HepG2 (cell line): Measurements from ENCODE around the gene CPPED1. TPM values are rescaled to one million over a fixed set of nuclear protein-coding genes. Genes with fewer than 3 reads are reported as not detected.
A peak's percentile ranks its signal among the peaks of the same experiment; 100 is the strongest.

Source experiments
- ARNT ChIP-seq: fragments of 450-650 bp; IDR thresholded peaks from 2 replicates; pipeline ENCODE4 v1.6.1; 2017
- CHD4 ChIP-seq: fragments of 200-600 bp; sonication (generic); IDR thresholded peaks from 2 replicates; pipeline ENCODE4 v1.7.0; 2017; ENCODE audit warnings: mild to moderate bottlenecking, low read length, borderline replicate concordance
- ETV5 ChIP-seq: IDR thresholded peaks from 2 replicates; pipeline ENCODE4 v1.6.1; 2018; ENCODE audit warnings: missing biosample characterization, missing genetic modification reagents, inconsistent platforms, borderline replicate concordance
- FOXO1 ChIP-seq: sonication (generic); formaldehyde crosslinking; IDR thresholded peaks from 2 replicates; pipeline ENCODE4 v1.4.0; 2020; ENCODE audit warnings: missing genetic modification reagents
- HNF4G ChIP-seq, 2 experiments: sonication (generic) in 1 of 2; formaldehyde crosslinking in 1 of 2; IDR thresholded peaks; 2 replicates each; pipeline versions ENCODE4 v1.4.0 to v1.6.1; 2011 to 2020; ENCODE audit warnings: borderline replicate concordance in 2 of 2, low read depth in 2 of 2, mild to moderate bottlenecking in 2 of 2, low read length in 1 of 2, missing genetic modification reagents in 1 of 2, moderate library complexity in 1 of 2
- SP5 ChIP-seq: IDR thresholded peaks from 2 replicates; pipeline ENCODE4 v1.6.1; 2016; ENCODE audit warnings: low read depth, borderline replicate concordance
- TARDBP ChIP-seq: sonication (generic); formaldehyde crosslinking; IDR thresholded peaks from 2 replicates; pipeline ENCODE4 v1.8.0; 2022; ENCODE audit warnings: mild to moderate bottlenecking, missing genetic modification reagents
- ZNF33A ChIP-seq: sonication (generic); formaldehyde crosslinking; IDR thresholded peaks from 2 replicates; pipeline ENCODE4 v1.5.1; 2020; ENCODE audit warnings: missing genetic modification reagents, mild to moderate bottlenecking, moderate library complexity, borderline replicate concordance
- ZNF780A ChIP-seq: sonication (generic); formaldehyde crosslinking; IDR thresholded peaks from 2 replicates; pipeline ENCODE4 v1.8.0; 2022; ENCODE audit warnings: mild to moderate bottlenecking, missing genetic modification reagents, moderate library complexity
- ZSCAN20 ChIP-seq: sonication (generic); formaldehyde crosslinking; IDR thresholded peaks from 2 replicates; pipeline ENCODE4 v1.4.0; 2020; ENCODE audit warnings: missing genetic modification reagents, mild to moderate bottlenecking, borderline replicate concordance
- polyA plus RNA-seq, 8 experiments: library from polyadenylated mRNA; depleted of rRNA in 3 of 8; stranded (reverse) in 7 of 8; unstranded in 1 of 8; fragments of >200 nt; fragmentation: Illumina TruSeq in 4 of 8; extraction: Trizol in 4 of 8; gene quantifications; 2 replicates each; pipeline versions ENCODE4 v1.2.1 to v1.2.3, GENCODE V29; 2011 to 2016; ENCODE audit warnings: low read depth in 4 of 8, missing spikeins in 1 of 8, mixed read lengths in 1 of 8; ENCODE audit not compliant: insufficient read depth in 1 of 8
- total RNA-seq, 5 experiments: library from RNA; depleted of rRNA; stranded (reverse); fragments of >200 nt; fragmentation: Illumina TruSeq; extraction: Trizol; gene quantifications; 2 replicates each; pipeline ENCODE4 v1.2.3, GENCODE V29; 2016; ENCODE audit warnings: low read depth in 1 of 5
- TF ChIP-seq, protein P1 (sequence below): sonication (generic); formaldehyde crosslinking; IDR thresholded peaks from 2 replicates; pipeline ENCODE4 v1.8.1; 2023; ENCODE audit warnings: mild to moderate bottlenecking, missing genetic modification reagents
- TF ChIP-seq, protein P2 (sequence below): sonication (generic); formaldehyde crosslinking; IDR thresholded peaks from 2 replicates; pipeline ENCODE4 v1.8.1; 2022; ENCODE audit warnings: low read depth, mild to moderate bottlenecking, missing genetic modification reagents
- TF ChIP-seq, protein P3 (sequence below): sonication (generic); formaldehyde crosslinking; IDR thresholded peaks from 2 replicates; pipeline ENCODE4 v1.5.0; 2020; ENCODE audit warnings: mild to moderate bottlenecking, missing genetic modification reagents, moderate library complexity
- TF ChIP-seq, protein P4 (sequence below): sonication (generic); formaldehyde crosslinking; IDR thresholded peaks from 2 replicates; pipeline ENCODE4 v1.4.0; 2020; ENCODE audit warnings: mild to moderate bottlenecking, missing genetic modification reagents
- TF ChIP-seq, protein P5 (sequence below): sonication (generic); formaldehyde crosslinking; IDR thresholded peaks from 2 replicates; pipeline ENCODE4 v1.5.0; 2020; ENCODE audit warnings: missing genetic modification reagents
- TF ChIP-seq, protein P6 (sequence below): sonication (generic); formaldehyde crosslinking; IDR thresholded peaks from 2 replicates; pipeline ENCODE4 v1.8.1; 2023; ENCODE audit warnings: mild to moderate bottlenecking, missing genetic modification reagents

The CPPED1 gene
- total and polyA plus RNA-seq, 2 of the 13 experiments (the other 11 are each of a cell fraction or from before 2014, with no cell fraction given) = 66.6 to 71.3 TPM

DNA sequence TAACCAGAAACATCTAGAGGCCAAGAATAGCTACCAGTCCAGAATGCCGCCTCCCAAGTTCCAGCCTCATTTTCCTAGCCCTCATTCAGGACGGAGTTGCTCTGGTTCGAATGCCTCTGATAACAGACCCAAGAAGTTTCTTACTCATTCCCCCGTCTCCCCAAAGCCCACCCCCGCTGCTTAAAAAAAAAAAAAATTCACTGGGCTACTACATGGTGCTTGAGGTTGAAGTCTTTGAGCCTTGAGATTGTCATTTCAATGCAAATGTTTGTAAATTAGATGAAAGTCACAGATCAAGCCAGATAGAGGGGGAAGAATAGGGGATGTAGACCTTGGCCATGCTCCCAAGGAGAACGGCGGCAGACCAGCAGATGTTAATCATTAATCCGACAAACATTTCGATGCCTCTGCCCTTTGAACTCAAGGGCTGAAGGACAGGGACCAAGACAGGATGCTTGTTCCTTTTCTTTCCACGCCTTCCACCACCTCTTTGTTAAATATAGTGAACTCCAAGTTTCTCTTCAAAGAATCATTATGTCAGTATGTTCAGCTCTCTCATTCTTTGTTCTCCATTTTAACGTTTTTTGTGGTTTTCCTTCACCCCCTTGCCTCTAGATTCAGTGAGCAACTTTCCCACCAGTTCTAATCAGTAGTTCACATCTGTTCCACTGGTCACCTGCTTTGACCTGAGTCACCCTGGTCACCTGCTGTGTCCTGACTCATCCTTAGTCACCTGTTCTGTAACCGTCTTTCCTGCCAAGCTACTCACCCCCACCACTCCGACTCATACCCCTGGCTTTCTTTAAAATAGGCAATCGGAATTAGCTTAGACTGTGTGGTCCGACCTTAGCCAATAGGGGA, 190.3 kb downstream of the CPPED1 start (continued):
- TF ChIP-seq TARDBP (CRISPR knock-in tag) (no peak; the same call in 1 of the 2 replicates), SP5 (CRISPR knock-in tag) (peak; percentile 74; the same call in 1 of the 2 replicates), FOXO1 (peak; percentile 61; the same call in 1 of the 2 replicates), HNF4G (IDR thresholded peaks at IDR 0.05; ENCODE audit: borderline replicate concordance, low read depth, low read length) (peak; percentile 93), HNF4G (CRISPR knock-in tag; IDR thresholded peaks at IDR 0.05; ENCODE audit: borderline replicate concordance, low read depth) (peak; percentile 67; the same call in 1 of the 2 replicates), ZNF33A (peak; percentile 78; the same call in 1 of the 2 replicates), ZNF780A (CRISPR knock-in tag) (no peak; the same call in 1 of the 2 replicates), ZSCAN20 (CRISPR knock-in tag) (no peak), ARNT (no peak), CHD4 (peak; percentile 67; the same call in 1 of the 2 replicates), ETV5 (CRISPR knock-in tag) (peak; percentile 84)
- TF ChIP-seq, protein P1, sequence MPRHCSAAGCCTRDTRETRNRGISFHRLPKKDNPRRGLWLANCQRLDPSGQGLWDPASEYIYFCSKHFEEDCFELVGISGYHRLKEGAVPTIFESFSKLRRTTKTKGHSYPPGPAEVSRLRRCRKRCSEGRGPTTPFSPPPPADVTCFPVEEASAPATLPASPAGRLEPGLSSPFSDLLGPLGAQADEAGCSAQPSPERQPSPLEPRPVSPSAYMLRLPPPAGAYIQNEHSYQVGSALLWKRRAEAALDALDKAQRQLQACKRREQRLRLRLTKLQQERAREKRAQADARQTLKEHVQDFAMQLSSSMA (CRISPR knock-in tag) = peak; percentile 68; the same call in 1 of the 2 replicates
- TF ChIP-seq, protein P2, sequence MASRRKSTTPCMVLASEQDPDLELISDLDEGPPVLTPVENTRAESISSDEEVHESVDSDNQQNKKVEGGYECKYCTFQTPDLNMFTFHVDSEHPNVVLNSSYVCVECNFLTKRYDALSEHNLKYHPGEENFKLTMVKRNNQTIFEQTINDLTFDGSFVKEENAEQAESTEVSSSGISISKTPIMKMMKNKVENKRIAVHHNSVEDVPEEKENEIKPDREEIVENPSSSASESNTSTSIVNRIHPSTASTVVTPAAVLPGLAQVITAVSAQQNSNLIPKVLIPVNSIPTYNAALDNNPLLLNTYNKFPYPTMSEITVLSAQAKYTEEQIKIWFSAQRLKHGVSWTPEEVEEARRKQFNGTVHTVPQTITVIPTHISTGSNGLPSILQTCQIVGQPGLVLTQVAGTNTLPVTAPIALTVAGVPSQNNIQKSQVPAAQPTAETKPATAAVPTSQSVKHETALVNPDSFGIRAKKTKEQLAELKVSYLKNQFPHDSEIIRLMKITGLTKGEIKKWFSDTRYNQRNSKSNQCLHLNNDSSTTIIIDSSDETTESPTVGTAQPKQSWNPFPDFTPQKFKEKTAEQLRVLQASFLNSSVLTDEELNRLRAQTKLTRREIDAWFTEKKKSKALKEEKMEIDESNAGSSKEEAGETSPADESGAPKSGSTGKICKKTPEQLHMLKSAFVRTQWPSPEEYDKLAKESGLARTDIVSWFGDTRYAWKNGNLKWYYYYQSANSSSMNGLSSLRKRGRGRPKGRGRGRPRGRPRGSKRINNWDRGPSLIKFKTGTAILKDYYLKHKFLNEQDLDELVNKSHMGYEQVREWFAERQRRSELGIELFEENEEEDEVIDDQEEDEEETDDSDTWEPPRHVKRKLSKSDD = no peak
- TF ChIP-seq, protein P3, sequence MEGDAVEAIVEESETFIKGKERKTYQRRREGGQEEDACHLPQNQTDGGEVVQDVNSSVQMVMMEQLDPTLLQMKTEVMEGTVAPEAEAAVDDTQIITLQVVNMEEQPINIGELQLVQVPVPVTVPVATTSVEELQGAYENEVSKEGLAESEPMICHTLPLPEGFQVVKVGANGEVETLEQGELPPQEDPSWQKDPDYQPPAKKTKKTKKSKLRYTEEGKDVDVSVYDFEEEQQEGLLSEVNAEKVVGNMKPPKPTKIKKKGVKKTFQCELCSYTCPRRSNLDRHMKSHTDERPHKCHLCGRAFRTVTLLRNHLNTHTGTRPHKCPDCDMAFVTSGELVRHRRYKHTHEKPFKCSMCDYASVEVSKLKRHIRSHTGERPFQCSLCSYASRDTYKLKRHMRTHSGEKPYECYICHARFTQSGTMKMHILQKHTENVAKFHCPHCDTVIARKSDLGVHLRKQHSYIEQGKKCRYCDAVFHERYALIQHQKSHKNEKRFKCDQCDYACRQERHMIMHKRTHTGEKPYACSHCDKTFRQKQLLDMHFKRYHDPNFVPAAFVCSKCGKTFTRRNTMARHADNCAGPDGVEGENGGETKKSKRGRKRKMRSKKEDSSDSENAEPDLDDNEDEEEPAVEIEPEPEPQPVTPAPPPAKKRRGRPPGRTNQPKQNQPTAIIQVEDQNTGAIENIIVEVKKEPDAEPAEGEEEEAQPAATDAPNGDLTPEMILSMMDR = 0 out of 2 replicates have a peak, but pooled peaks have one; percentile 9
- TF ChIP-seq, protein P4, sequence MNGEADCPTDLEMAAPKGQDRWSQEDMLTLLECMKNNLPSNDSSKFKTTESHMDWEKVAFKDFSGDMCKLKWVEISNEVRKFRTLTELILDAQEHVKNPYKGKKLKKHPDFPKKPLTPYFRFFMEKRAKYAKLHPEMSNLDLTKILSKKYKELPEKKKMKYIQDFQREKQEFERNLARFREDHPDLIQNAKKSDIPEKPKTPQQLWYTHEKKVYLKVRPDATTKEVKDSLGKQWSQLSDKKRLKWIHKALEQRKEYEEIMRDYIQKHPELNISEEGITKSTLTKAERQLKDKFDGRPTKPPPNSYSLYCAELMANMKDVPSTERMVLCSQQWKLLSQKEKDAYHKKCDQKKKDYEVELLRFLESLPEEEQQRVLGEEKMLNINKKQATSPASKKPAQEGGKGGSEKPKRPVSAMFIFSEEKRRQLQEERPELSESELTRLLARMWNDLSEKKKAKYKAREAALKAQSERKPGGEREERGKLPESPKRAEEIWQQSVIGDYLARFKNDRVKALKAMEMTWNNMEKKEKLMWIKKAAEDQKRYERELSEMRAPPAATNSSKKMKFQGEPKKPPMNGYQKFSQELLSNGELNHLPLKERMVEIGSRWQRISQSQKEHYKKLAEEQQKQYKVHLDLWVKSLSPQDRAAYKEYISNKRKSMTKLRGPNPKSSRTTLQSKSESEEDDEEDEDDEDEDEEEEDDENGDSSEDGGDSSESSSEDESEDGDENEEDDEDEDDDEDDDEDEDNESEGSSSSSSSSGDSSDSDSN (CRISPR knock-in tag) = 0 out of 2 replicates have a peak, but pooled peaks have one; percentile 23
- TF ChIP-seq, protein P5, sequence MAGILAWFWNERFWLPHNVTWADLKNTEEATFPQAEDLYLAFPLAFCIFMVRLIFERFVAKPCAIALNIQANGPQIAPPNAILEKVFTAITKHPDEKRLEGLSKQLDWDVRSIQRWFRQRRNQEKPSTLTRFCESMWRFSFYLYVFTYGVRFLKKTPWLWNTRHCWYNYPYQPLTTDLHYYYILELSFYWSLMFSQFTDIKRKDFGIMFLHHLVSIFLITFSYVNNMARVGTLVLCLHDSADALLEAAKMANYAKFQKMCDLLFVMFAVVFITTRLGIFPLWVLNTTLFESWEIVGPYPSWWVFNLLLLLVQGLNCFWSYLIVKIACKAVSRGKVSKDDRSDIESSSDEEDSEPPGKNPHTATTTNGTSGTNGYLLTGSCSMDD (CRISPR knock-in tag) = no peak
- TF ChIP-seq, protein P6, sequence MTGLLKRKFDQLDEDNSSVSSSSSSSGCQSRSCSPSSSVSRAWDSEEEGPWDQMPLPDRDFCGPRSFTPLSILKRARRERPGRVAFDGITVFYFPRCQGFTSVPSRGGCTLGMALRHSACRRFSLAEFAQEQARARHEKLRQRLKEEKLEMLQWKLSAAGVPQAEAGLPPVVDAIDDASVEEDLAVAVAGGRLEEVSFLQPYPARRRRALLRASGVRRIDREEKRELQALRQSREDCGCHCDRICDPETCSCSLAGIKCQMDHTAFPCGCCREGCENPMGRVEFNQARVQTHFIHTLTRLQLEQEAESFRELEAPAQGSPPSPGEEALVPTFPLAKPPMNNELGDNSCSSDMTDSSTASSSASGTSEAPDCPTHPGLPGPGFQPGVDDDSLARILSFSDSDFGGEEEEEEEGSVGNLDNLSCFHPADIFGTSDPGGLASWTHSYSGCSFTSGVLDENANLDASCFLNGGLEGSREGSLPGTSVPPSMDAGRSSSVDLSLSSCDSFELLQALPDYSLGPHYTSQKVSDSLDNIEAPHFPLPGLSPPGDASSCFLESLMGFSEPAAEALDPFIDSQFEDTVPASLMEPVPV (CRISPR knock-in tag) = no peak
